Liver (tissue), 9 donors: Measurements from ENCODE around the gene SASH3. TPM values are rescaled to one million over a fixed set of nuclear protein-coding genes. Genes with fewer than 3 reads are reported as not detected.

Source experiments
- DNase-seq: peaks from one replicate; pipeline ENCODE4 v3.0.0-alpha.2; 2017; ENCODE audit warnings: low spot score
- H3K27ac ChIP-seq, 2 donors: one replicate each; pipeline ENCODE4 v1.7.0; 2013; ENCODE audit warnings: inconsistent platforms in 2 of 2, low read length in 2 of 2, control low read depth in 1 of 2, low read depth in 1 of 2, mild to moderate bottlenecking in 1 of 2
- H3K27me3 ChIP-seq, 4 donors: one replicate each; pipeline versions ENCODE4 v1.6.1 to v1.7.0; 2013; ENCODE audit warnings: low read length in 3 of 4, inconsistent platforms in 1 of 4, mild to moderate bottlenecking in 1 of 4, moderate library complexity in 1 of 4; ENCODE audit not compliant: control insufficient read depth in 4 of 4, insufficient read depth in 4 of 4
- H3K36me3 ChIP-seq, 4 donors: one replicate each; pipeline versions ENCODE4 v1.6.1 to v1.7.0; 2013; ENCODE audit warnings: low read length in 3 of 4, mild to moderate bottlenecking in 3 of 4, low read depth in 1 of 4, moderate library complexity in 1 of 4; ENCODE audit not compliant: control insufficient read depth in 4 of 4, insufficient read depth in 3 of 4
- H3K4me1 ChIP-seq, 4 donors: one replicate each; pipeline versions ENCODE4 v1.6.1 to v1.7.0; 2013; ENCODE audit warnings: low read length in 3 of 4, mild to moderate bottlenecking in 3 of 4, moderate library complexity in 1 of 4; ENCODE audit not compliant: control insufficient read depth in 4 of 4, insufficient read depth in 4 of 4
- H3K4me3 ChIP-seq, 3 donors: one replicate each; pipeline versions ENCODE4 v1.6.1 to v1.7.0; 2013; ENCODE audit warnings: low read length in 3 of 3, control low read depth in 1 of 3, low read depth in 1 of 3, mild to moderate bottlenecking in 1 of 3
- H3K9ac ChIP-seq, 2 donors: one replicate each; pipeline ENCODE4 v1.7.0; 2013; ENCODE audit warnings: low read length in 2 of 2, mild to moderate bottlenecking in 2 of 2, moderate library complexity in 2 of 2, control low read depth in 1 of 2, low read depth in 1 of 2
- H3K9me3 ChIP-seq, 4 donors: one replicate each; pipeline versions ENCODE4 v1.6.1 to v1.7.0; 2013; ENCODE audit warnings: low read length in 3 of 4; ENCODE audit not compliant: control insufficient read depth in 4 of 4
- ATF3 ChIP-seq: IDR thresholded peaks from 2 replicates; pipeline ENCODE4 v1.6.1; 2016; ENCODE audit warnings: antibody characterized with exemption
- CTCF ChIP-seq: fragments of 150-350 bp; IDR thresholded peaks from 2 replicates; pipeline ENCODE4 v1.5.1; 2017; ENCODE audit warnings: improper control_type of control experiment, low read depth, low read length; ENCODE audit not compliant: missing input control
- EGR1 ChIP-seq, 2 donors: IDR thresholded peaks; 2 replicates each; pipeline ENCODE4 v1.6.1; 2016 to 2018; ENCODE audit warnings: antibody characterized with exemption in 2 of 2, low read depth in 2 of 2
- GABPA ChIP-seq, 2 donors: IDR thresholded peaks in 1 of 2; conservative IDR thresholded peaks in 1 of 2; 2 replicates each; pipeline ENCODE4 v1.6.1; 2016; ENCODE audit warnings: antibody characterized with exemption in 2 of 2, mild to moderate bottlenecking in 1 of 2, moderate library complexity in 1 of 2
- HNF4A ChIP-seq, 2 donors: conservative IDR thresholded peaks; 2 replicates each; pipeline ENCODE4 v1.6.1; 2016; ENCODE audit warnings: antibody characterized with exemption in 2 of 2, mild to moderate bottlenecking in 2 of 2
- HNF4G ChIP-seq: IDR thresholded peaks from 2 replicates; pipeline ENCODE4 v1.6.1; 2016; ENCODE audit warnings: antibody characterized with exemption
- JUND ChIP-seq, 2 donors: IDR thresholded peaks; 2 replicates each; pipeline ENCODE4 v1.6.1; 2016; ENCODE audit warnings: antibody characterized with exemption in 2 of 2
- NR2F2 ChIP-seq: IDR thresholded peaks from 2 replicates; pipeline ENCODE4 v1.6.1; 2016; ENCODE audit warnings: antibody characterized with exemption
- RAD21 ChIP-seq, 2 donors: IDR thresholded peaks; 2 replicates each; pipeline ENCODE4 v1.6.1; 2016; ENCODE audit warnings: antibody characterized with exemption in 2 of 2, mild to moderate bottlenecking in 2 of 2
- RXRA ChIP-seq, 2 donors: IDR thresholded peaks; 2 replicates each; pipeline ENCODE4 v1.6.1; 2017 to 2018; ENCODE audit warnings: antibody characterized with exemption in 2 of 2, mild to moderate bottlenecking in 1 of 2
- SP1 ChIP-seq: IDR thresholded peaks from 2 replicates; pipeline ENCODE4 v1.6.1; 2018; ENCODE audit warnings: antibody characterized with exemption, mild to moderate bottlenecking
- TAF1 ChIP-seq: conservative IDR thresholded peaks from 2 replicates; pipeline ENCODE4 v1.6.1; 2016; ENCODE audit warnings: antibody characterized with exemption, mild to moderate bottlenecking
- WGBS: extraction: QIAGEN DNeasy Blood & Tissue Kit; methylation state at CpG from one replicate; pipeline ENCODE4 v1.1.7; 2013; 5-methylcytosine and 5-hydroxymethylcytosine counted together
- polyA plus RNA-seq, 2 donors: library from polyadenylated mRNA; stranded (reverse) in 1 of 2; unstranded in 1 of 2; fragments of 200-250 nt in 1 of 2; fragments of >200 nt in 1 of 2; fragmentation: Nextera tagmentation in 1 of 2; extraction: Ambion mirVana in 1 of 2; gene quantifications; one replicate each; pipeline versions ENCODE4 v1.2.1 to v1.2.3, GENCODE V29; 2013 to 2015
- total RNA-seq, 2 donors: library from RNA; depleted of rRNA; stranded (reverse); fragments of >200 nt; gene quantifications; one replicate each; pipeline ENCODE4 v1.2.3, GENCODE V29; 2014
- TF ChIP-seq, protein P1 (sequence below): IDR thresholded peaks from 2 replicates; pipeline ENCODE4 v1.6.1; 2016; ENCODE audit warnings: antibody characterized with exemption
- TF ChIP-seq, protein P2 (sequence below): IDR thresholded peaks from 2 replicates; pipeline ENCODE4 v1.6.1; 2016; ENCODE audit warnings: antibody characterized with exemption
- TF ChIP-seq, protein P3 (sequence below): IDR thresholded peaks from 2 replicates; pipeline ENCODE4 v1.6.1; 2016; ENCODE audit warnings: antibody characterized with exemption, mild to moderate bottlenecking
- donor health status: healthy.
- donor health status: healthy.
- donor health status: healthy.
- donor health status: healthy.
- donor health status: healthy.

SASH3 gene
- total and polyA plus RNA-seq, 4 donors = 1.8 to 9.5 (median 3.9) TPM

GRCh38 chrX:129779086-129779672, 570 bp upstream of the SASH3 start:
- WGBS = 88% methylated on average over 7 of the region's 7 CpGs
- no peak overlapping the region for H3K9ac ChIP-seq
- no peaks in the 10 kb centered on the region for H3K9me3 ChIP-seq
- peak overlapping the region; percentile 29 to 56 for H3K27ac ChIP-seq
- peak overlapping the region in 1 of 3 donors; percentile 14 for H3K4me3 ChIP-seq
- peaks cover 0 to 11% (median 3%) of the 10 kb centered on the region in 4 donors for H3K4me1 ChIP-seq
- no peaks in the 10 kb centered on the region for H3K27me3 ChIP-seq
- no peak for TF ChIP-seq SP1
- no peak for TF ChIP-seq NR2F2
- no peak for TF ChIP-seq TAF1
- no peak for TF ChIP-seq RXRA (IDR thresholded peaks at IDR 0.05)
- no peak for TF ChIP-seq HNF4G
- no peak for TF ChIP-seq ATF3
- no peaks in the 10 kb centered on the region for H3K36me3 ChIP-seq
- DNase-seq = no peak

GRCh38 chrX:129780441-129781105, 824 bp downstream of the SASH3 start:
- no peaks in the 10 kb centered on the region for H3K36me3 ChIP-seq
- no peak for TF ChIP-seq TAF1
- TF ChIP-seq JUND (IDR thresholded peaks at IDR 0.05) = no peak
- TF ChIP-seq RAD21 (IDR thresholded peaks at IDR 0.05) = no peak
- no peak for TF ChIP-seq NR2F2
- TF ChIP-seq CTCF = no peak
- no peak for TF ChIP-seq GABPA (IDR thresholded peaks at IDR 0.05 in 1 of 2, conservative IDR thresholded peaks at IDR 0.05 in 1 of 2)
- H3K27ac ChIP-seq = peak overlapping the region; percentile 56 to 58
- H3K9ac ChIP-seq = peak overlapping the region in 1 of 2 donors; percentile 39
- peaks cover 0 to 11% (median 3%) of the 10 kb centered on the region in 4 donors for H3K4me1 ChIP-seq
- no peaks in the 10 kb centered on the region for H3K9me3 ChIP-seq
- no peaks in the 10 kb centered on the region for H3K27me3 ChIP-seq
- WGBS = 73% methylated on average over 6 of the region's 6 CpGs
- peak overlapping the region in 2 of 3 donors; percentile 28 to 29 for H3K4me3 ChIP-seq
- DNase-seq = no peak

DNA sequence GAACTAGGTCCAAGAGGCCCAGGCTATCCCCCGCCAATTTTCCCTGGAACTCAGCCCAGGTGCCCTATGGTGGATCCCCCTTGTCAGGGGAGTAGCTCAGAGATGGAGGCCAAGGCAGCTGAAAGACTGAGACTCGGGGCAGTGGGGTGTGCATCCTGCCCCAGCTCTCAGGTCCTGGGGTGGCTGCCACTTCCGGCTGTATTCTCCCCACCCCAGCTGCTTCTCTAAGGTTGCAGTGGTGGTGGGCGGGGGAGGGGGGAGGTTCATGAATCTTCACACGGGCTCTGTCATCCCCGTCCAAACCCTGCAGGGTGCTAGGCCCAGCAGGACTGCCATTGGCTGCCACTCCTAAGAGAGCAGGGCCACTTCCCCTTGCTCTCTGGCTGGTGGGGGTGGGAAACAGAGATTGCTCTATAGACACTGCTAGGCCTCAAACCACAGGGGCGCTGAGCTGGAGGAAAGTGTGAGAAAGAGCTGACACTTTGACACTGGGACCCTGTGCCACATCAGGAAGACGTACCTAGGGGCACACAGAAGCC, 1.5 kb downstream of the SASH3 start:
- H3K27ac ChIP-seq = no peak overlapping the region
- WGBS = 67% methylated on average over 8 of the region's 8 CpGs
- H3K4me3 ChIP-seq = peak overlapping the region in 1 of 3 donors; percentile 29
- peaks cover 0 to 11% (median 3%) of the 10 kb centered on the region in 4 donors for H3K4me1 ChIP-seq
- no peaks in the 10 kb centered on the region for H3K27me3 ChIP-seq
- no peak for DNase-seq
- no peaks in the 10 kb centered on the region for H3K9me3 ChIP-seq
- no peak overlapping the region for H3K9ac ChIP-seq
- no peaks in the 10 kb centered on the region for H3K36me3 ChIP-seq
- TF ChIP-seq ATF3 = no peak
- TF ChIP-seq, protein P1, sequence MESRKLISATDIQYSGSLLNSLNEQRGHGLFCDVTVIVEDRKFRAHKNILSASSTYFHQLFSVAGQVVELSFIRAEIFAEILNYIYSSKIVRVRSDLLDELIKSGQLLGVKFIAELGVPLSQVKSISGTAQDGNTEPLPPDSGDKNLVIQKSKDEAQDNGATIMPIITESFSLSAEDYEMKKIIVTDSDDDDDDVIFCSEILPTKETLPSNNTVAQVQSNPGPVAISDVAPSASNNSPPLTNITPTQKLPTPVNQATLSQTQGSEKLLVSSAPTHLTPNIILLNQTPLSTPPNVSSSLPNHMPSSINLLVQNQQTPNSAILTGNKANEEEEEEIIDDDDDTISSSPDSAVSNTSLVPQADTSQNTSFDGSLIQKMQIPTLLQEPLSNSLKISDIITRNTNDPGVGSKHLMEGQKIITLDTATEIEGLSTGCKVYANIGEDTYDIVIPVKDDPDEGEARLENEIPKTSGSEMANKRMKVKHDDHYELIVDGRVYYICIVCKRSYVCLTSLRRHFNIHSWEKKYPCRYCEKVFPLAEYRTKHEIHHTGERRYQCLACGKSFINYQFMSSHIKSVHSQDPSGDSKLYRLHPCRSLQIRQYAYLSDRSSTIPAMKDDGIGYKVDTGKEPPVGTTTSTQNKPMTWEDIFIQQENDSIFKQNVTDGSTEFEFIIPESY = no peak
- TF ChIP-seq TAF1 = no peak
- TF ChIP-seq, protein P2, sequence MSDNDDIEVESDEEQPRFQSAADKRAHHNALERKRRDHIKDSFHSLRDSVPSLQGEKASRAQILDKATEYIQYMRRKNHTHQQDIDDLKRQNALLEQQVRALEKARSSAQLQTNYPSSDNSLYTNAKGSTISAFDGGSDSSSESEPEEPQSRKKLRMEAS = no peak
- no peak for TF ChIP-seq RAD21 (IDR thresholded peaks at IDR 0.05)
- TF ChIP-seq HNF4A (conservative IDR thresholded peaks at IDR 0.05) = no peak
- TF ChIP-seq EGR1 (IDR thresholded peaks at IDR 0.05; ENCODE audit: low read depth in 2 of 2) = no peak
- TF ChIP-seq, protein P3, sequence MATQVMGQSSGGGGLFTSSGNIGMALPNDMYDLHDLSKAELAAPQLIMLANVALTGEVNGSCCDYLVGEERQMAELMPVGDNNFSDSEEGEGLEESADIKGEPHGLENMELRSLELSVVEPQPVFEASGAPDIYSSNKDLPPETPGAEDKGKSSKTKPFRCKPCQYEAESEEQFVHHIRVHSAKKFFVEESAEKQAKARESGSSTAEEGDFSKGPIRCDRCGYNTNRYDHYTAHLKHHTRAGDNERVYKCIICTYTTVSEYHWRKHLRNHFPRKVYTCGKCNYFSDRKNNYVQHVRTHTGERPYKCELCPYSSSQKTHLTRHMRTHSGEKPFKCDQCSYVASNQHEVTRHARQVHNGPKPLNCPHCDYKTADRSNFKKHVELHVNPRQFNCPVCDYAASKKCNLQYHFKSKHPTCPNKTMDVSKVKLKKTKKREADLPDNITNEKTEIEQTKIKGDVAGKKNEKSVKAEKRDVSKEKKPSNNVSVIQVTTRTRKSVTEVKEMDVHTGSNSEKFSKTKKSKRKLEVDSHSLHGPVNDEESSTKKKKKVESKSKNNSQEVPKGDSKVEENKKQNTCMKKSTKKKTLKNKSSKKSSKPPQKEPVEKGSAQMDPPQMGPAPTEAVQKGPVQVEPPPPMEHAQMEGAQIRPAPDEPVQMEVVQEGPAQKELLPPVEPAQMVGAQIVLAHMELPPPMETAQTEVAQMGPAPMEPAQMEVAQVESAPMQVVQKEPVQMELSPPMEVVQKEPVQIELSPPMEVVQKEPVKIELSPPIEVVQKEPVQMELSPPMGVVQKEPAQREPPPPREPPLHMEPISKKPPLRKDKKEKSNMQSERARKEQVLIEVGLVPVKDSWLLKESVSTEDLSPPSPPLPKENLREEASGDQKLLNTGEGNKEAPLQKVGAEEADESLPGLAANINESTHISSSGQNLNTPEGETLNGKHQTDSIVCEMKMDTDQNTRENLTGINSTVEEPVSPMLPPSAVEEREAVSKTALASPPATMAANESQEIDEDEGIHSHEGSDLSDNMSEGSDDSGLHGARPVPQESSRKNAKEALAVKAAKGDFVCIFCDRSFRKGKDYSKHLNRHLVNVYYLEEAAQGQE = no peak
- TF ChIP-seq SP1 = no peak
- no peak for TF ChIP-seq GABPA (IDR thresholded peaks at IDR 0.05 in 1 of 2, conservative IDR thresholded peaks at IDR 0.05 in 1 of 2)
